ENCODE results near the gene OR5J2. TPM values are rescaled to one million over a fixed set of nuclear protein-coding genes. Genes with fewer than 3 reads are reported as not detected.
"Not testable (repeated sequence)": the region's sequence is repeated elsewhere in the genome, so short reads cannot be mapped to it uniquely, and the experiment has no call there.

Gene OR5J2
- polyA plus RNA-seq, result not detected
- long read RNA-seq, donor 1, result 0 reads
- long read RNA-seq, donor 2, result 0 reads
- long read RNA-seq, donor 3, result 0 reads
- long read RNA-seq, donor 4, result 0 reads
- long read RNA-seq, donor 5, result 0 reads
- long read RNA-seq, donor 6, result 0 reads
- long read RNA-seq, donor 7, result 0 reads
- long read RNA-seq, donor 8, result 0 reads
- long read RNA-seq, donor 9, result 0 reads
- long read RNA-seq, donor 10, result 0 reads
- long read RNA-seq, donor 11, result 0 reads

DNA sequence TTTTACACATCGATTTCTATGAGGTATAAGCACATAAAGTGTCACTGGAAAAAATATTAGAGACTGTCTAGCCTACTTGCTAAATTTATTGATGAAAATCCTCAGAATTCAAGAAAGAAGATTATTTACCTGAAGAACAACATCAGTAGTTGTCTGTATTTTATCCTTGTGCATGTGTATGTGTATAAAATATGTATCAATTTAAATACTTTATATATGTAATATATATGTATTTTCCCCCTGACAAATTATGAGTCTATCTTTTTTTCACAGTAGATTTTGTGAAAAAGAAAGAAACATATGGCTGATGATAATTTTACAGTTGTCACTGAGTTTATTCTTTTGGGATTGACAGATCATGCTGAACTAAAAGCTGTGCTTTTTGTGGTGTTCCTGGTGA lies at the start of gene OR5J2:
TSS of gene OR5J2 (plus strand) at position 301 of the 400 bp plus-strand sequence. CDS start at position 301, 0 bp downstream.
- Histone ChIP-seq H3K9me3 (ENCODE audit: control insufficient read depth, low read depth, low read length) (no peaks in the 10 kb centered on the region), H3K4me1 (ENCODE audit: control insufficient read depth, insufficient read depth, low read length) (no peaks in the 10 kb centered on the region), H3K27me3 (ENCODE audit: control insufficient read depth, insufficient read depth, low read length) (no peaks in the 10 kb centered on the region), H3K27ac (ENCODE audit: low read length) (no peak within 1 kb of the TSS), H3K36me3 (ENCODE audit: control insufficient read depth, insufficient read depth, low read length) (no peaks in the 10 kb centered on the region), H3K4me3 (ENCODE audit: low read length) (no peak within 1 kb of the TSS)
- WGBS (ENCODE audit: insufficient coverage, low lambda C conversion rate), result no CpG with 5 or more reads among the region's 1 CpG
- DNase-seq, result no peak

DNA sequence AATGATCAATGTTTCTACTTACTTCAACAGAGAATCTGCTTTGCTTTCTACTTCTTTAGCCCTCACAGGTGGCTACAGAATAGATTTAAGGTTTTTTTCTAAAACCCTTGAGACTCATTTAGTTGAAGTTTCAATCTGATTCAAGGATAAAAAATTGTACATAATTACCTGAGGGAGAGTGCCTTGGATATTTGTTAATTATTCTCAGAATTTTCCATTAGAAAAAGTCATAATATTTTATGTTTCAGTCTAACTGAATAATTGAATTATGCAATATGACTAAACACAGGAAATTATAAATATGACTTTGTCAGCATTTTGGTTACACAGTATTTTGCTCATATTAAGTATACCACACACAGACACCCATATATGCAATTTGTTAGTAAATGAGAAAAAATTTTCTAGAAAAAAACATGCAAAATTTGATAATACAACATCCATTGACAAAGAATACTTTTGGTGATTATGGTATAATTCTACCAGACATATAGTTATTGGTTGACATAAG lies 36.2 kb upstream of the OR5J2 start, which contains the start of gene OR8J3:
TSS of gene OR8J3 (minus strand) at position 51 of the 511 bp plus-strand sequence. CDS start 2,483 bp downstream, outside the sequence.
- Histone ChIP-seq H3K36me3 (ENCODE audit: control insufficient read depth, insufficient read depth, low read length) (no peaks in the 10 kb centered on the region), H3K27me3 (ENCODE audit: control insufficient read depth, insufficient read depth, low read length) (no peaks in the 10 kb centered on the region), H3K9me3 (ENCODE audit: control insufficient read depth, low read depth, low read length) (peaks cover 3% of the 10 kb centered on the region), H3K4me1 (ENCODE audit: control insufficient read depth, insufficient read depth, low read length) (no peaks in the 10 kb centered on the region), H3K27ac (ENCODE audit: low read length) (no peak within 1 kb of the TSS), H3K4me3 (ENCODE audit: low read length) (no peak within 1 kb of the TSS)
- no peak for DNase-seq

DNA sequence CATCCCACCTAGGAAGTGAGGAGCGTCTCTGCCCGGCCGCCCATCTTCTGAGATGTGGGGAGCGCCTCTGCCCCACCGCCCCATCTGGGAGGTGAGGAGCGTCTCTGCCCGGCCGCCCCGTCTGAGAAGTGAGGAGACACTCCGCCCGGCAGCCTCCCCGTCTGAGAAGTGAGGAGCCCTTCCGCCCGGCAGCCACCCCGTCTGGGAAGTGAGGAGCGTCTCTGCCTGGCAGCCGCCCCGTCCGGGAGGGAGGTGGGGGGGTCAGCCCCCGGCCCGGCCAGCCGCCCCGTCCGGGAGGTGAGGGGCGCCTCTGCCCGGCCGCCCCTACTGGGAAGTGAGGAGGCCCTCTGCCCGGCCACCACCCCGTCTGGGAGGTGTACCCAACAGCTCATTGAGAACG lies 32.7 kb upstream of the OR5J2 start:
- not testable (repeated sequence) for H3K36me3 ChIP-seq (ENCODE audit: control insufficient read depth, insufficient read depth, low read length); DNase-seq; H3K9me3 ChIP-seq (ENCODE audit: control insufficient read depth, low read depth, low read length); H3K4me3 ChIP-seq (ENCODE audit: low read length); H3K27ac ChIP-seq (ENCODE audit: low read length); H3K27me3 ChIP-seq (ENCODE audit: control insufficient read depth, insufficient read depth, low read length); H3K4me1 ChIP-seq (ENCODE audit: control insufficient read depth, insufficient read depth, low read length)
- WGBS (ENCODE audit: insufficient coverage, low lambda C conversion rate), result no CpG with 5 or more reads among the region's 30 CpGs

DNA sequence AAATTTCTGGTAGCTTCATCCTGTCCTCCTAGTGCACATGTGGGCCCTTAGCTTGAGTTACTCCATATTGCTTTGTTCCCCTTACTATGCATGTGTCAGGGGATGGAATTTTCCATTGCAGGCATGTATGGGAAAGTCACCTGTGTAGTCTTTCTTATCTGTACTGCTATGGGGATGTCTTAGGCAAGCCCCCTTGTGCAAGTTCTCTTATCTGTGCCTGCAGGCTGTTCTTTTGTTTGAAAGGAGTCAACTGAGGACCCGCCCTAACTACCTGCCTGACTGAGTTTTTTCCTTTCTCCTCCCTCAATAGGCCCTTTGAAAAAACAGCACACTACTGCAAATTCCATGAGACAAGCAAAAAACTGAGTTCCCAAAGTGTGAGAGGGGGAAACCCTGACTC lies 25.0 kb upstream of the OR5J2 start:
- no CpG with 5 or more reads among the region's 1 CpG for WGBS (ENCODE audit: insufficient coverage, low lambda C conversion rate)

DNA sequence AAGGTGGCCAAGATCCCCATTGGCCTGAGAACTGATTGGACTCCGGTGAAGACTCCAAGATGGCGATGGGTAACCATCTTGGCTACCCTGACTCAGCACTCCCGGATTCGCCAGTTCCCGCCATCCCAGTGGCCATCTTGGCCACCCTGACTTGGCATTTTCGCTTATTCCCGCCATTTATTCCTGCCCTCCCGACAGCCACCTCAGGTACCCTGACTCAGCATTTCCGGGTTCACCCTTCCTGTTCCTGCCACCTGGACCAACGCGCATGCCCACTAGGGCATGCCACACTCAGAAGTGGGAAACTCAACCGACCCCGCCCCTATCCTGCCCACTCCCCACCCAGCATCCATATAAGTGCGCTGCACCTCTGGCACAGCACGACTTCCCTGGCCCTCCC lies 24.1 kb upstream of the OR5J2 start:
- no peak overlapping the region for H3K27ac ChIP-seq (ENCODE audit: low read length)
- no peak for DNase-seq
- H3K9me3 ChIP-seq (ENCODE audit: control insufficient read depth, low read depth, low read length), result no peaks in the 10 kb centered on the region
- H3K36me3 ChIP-seq (ENCODE audit: control insufficient read depth, insufficient read depth, low read length), result no peaks in the 10 kb centered on the region
- H3K27me3 ChIP-seq (ENCODE audit: control insufficient read depth, insufficient read depth, low read length), result no peaks in the 10 kb centered on the region
- H3K4me1 ChIP-seq (ENCODE audit: control insufficient read depth, insufficient read depth, low read length), result no peaks in the 10 kb centered on the region
- 96% methylated on average over 5 of the region's 15 CpGs for WGBS (ENCODE audit: insufficient coverage, low lambda C conversion rate)
- H3K4me3 ChIP-seq (ENCODE audit: low read length), result no peak overlapping the region

More for the DNA sequence above, 25.0 kb upstream of the OR5J2 start:
- H3K4me3 ChIP-seq (ENCODE audit: low read length), result no peak overlapping the region
- H3K4me1 ChIP-seq (ENCODE audit: control insufficient read depth, insufficient read depth, low read length), result no peaks in the 10 kb centered on the region
- no peak overlapping the region for H3K27ac ChIP-seq (ENCODE audit: low read length)
- no peaks in the 10 kb centered on the region for H3K27me3 ChIP-seq (ENCODE audit: control insufficient read depth, insufficient read depth, low read length)
- DNase-seq, result no peak
- no peaks in the 10 kb centered on the region for H3K36me3 ChIP-seq (ENCODE audit: control insufficient read depth, insufficient read depth, low read length)
- no peaks in the 10 kb centered on the region for H3K9me3 ChIP-seq (ENCODE audit: control insufficient read depth, low read depth, low read length)

DNA sequence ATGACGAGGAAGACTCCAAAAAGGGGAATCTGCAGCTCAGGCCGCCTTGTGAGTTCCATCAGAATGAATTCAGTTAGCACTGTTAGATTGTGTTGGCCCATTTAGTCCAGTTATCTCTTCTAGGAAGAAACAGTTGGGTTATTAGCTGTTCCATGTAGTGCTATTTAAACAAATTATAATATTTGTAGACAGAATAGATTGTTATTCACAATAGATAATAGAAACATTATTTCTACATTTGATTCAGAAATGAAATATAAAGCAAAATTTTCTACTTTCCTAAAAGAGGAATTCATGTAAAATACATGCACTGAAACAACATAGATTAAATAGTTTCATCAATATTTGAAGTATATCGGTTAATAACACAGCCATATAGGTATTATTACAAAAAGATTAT lies 16.2 kb upstream of the OR5J2 start, which contains the start of gene OR8K5:
TSS of gene OR8K5 (minus strand) at position 101 of the 400 bp plus-strand sequence. CDS start at position 101, 0 bp downstream.
- whole genome bisulfite sequencing (ENCODE audit: insufficient coverage, low lambda C conversion rate), result 82% methylated on average over 1 of the region's 3 CpGs
- DNase-seq, result no peak
- Histone ChIP-seq H3K9me3 (ENCODE audit: control insufficient read depth, low read depth, low read length) (no peaks in the 10 kb centered on the region), H3K27me3 (ENCODE audit: control insufficient read depth, insufficient read depth, low read length) (no peaks in the 10 kb centered on the region), H3K4me1 (ENCODE audit: control insufficient read depth, insufficient read depth, low read length) (no peaks in the 10 kb centered on the region), H3K36me3 (ENCODE audit: control insufficient read depth, insufficient read depth, low read length) (no peaks in the 10 kb centered on the region), H3K27ac (ENCODE audit: low read length) (no peak within 1 kb of the TSS), H3K4me3 (ENCODE audit: low read length) (no peak within 1 kb of the TSS)

DNA sequence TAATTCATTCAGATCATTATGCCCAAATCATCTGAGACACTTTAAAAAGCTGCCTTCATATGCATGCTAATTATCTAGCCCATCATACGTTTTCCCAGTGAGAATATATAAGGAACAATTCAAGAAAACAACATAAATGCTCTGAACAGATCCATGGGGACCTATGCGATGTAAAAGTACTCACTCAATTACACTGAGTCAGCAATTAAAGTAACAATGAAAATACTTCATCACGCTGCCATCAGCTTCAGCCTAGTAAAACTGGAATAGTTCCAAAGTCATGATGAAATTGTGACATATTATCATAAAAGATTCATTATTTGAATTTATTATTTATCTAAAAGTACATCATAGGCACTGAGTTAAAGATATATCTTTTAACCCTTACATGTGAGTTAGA lies 12.6 kb upstream of the OR5J2 start:
- H3K27me3 ChIP-seq (ENCODE audit: control insufficient read depth, insufficient read depth, low read length), result no peaks in the 10 kb centered on the region
- no peaks in the 10 kb centered on the region for H3K36me3 ChIP-seq (ENCODE audit: control insufficient read depth, insufficient read depth, low read length)
- H3K9me3 ChIP-seq (ENCODE audit: control insufficient read depth, low read depth, low read length), result no peaks in the 10 kb centered on the region
- no peak for DNase-seq
- 100% methylated on average over 2 of the region's 3 CpGs for WGBS (ENCODE audit: insufficient coverage, low lambda C conversion rate)
- H3K4me3 ChIP-seq (ENCODE audit: low read length), result no peak overlapping the region
- H3K27ac ChIP-seq (ENCODE audit: low read length), result no peak overlapping the region
- no peaks in the 10 kb centered on the region for H3K4me1 ChIP-seq (ENCODE audit: control insufficient read depth, insufficient read depth, low read length)

DNA sequence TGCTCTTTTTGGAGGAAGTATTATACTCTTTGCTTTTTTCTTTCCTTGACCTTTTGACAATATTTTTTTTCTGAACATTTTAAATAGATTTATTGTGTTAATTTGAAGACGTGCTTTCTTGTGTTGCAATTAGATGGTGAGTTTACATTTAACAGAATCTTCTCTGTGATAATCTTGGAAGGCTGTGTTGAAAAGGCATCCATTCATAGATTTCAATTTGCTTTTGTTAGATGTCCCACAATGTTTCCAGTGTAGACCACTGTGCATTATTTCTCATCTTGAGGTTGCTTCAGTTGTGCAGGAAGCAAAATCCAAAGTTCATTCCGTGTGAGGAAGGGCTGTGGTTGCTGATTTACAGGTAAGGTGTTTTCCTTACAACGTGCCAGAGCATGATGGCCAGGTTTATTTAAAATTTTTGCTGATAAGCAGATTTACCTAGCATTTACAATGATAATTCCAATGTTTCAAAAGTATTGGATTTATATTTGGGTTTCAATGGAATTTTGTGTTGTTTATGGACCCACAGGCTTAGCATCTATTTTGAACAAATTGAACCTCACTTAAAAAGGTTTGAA lies 4.1 kb upstream of the OR5J2 start:
- H3K4me1 ChIP-seq (ENCODE audit: control insufficient read depth, insufficient read depth, low read length), result no peaks in the 10 kb centered on the region
- no peaks in the 10 kb centered on the region for H3K36me3 ChIP-seq (ENCODE audit: control insufficient read depth, insufficient read depth, low read length)
- H3K27me3 ChIP-seq (ENCODE audit: control insufficient read depth, insufficient read depth, low read length), result no peaks in the 10 kb centered on the region
- no peak overlapping the region for H3K4me3 ChIP-seq (ENCODE audit: low read length)
- WGBS (ENCODE audit: insufficient coverage, low lambda C conversion rate), result 20% methylated on average over 1 of the region's 3 CpGs
- H3K27ac ChIP-seq (ENCODE audit: low read length), result peak overlapping the region; percentile 4
- DNase-seq, result peak; percentile 65 to 84
- H3K9me3 ChIP-seq (ENCODE audit: control insufficient read depth, low read depth, low read length), result no peaks in the 10 kb centered on the region

DNA sequence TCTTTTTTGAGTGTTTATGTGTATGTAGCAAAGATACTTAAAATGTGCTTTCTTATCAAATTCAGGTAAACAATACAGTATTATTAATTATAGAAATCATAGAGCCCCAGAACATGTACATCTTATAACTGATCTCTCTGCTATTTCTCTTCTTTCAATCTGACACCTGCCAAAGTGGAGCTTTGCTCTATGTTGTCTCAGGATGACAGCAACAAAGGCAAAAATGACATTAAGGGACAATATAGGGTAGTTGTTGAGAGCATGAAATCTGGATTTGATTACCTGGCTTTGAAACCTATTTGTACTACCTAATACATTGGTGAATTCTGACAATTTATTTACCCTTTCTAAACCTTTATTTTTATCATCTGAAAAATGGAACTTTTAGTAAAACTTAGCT lies 7.0 kb downstream of the OR5J2 start:
- H3K4me3 ChIP-seq (ENCODE audit: low read length), result no peak overlapping the region
- no peak overlapping the region for H3K27ac ChIP-seq (ENCODE audit: low read length)
- H3K4me1 ChIP-seq (ENCODE audit: control insufficient read depth, insufficient read depth, low read length), result no peaks in the 10 kb centered on the region
- no peak for DNase-seq
- H3K9me3 ChIP-seq (ENCODE audit: control insufficient read depth, low read depth, low read length), result no peaks in the 10 kb centered on the region
- H3K36me3 ChIP-seq (ENCODE audit: control insufficient read depth, insufficient read depth, low read length), result no peaks in the 10 kb centered on the region
- H3K27me3 ChIP-seq (ENCODE audit: control insufficient read depth, insufficient read depth, low read length), result no peaks in the 10 kb centered on the region

DNA sequence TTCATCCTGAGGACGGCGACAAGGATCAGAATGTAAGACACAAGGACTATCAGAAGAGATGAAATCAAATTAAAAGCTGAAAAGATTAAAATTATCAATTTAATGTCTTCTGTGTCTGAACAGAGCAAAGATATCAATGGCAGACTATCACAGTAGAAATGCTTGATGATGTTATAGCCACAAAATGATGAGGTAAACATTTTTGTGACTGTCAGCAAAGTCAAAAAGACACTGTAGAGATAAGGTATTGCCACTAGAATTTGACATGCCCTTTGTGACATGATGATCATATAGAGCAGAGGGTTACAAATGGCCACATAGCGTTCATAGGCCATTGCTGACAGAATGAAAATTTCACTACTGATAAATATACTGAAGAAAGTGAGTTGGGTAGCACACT lies 12.2 kb downstream of the OR5J2 start:
- no peak for DNase-seq
- no CpG with 5 or more reads among the region's 3 CpGs for WGBS (ENCODE audit: insufficient coverage, low lambda C conversion rate)

DNA sequence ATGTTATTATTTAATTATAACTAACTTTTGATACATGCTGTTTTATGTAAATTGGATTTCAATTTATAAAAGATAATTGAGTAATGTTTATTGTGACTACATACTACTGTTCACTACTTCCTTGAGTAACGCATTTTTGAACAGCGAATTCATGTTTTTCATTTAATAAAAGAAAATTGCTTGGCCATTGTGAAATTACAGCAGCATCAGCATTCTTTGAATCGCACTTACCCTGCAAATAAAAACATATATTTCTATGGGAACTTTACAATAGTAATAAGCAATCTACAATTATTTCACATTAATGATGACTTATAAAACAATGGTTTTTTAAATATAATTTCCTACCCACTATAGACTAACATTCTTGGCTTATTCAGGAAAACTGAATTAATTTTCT lies 20.3 kb downstream of the OR5J2 start:
- no peaks in the 10 kb centered on the region for H3K4me1 ChIP-seq (ENCODE audit: control insufficient read depth, insufficient read depth, low read length)
- H3K27me3 ChIP-seq (ENCODE audit: control insufficient read depth, insufficient read depth, low read length), result no peaks in the 10 kb centered on the region
- DNase-seq, result no peak
- no peak overlapping the region for H3K27ac ChIP-seq (ENCODE audit: low read length)
- no peak overlapping the region for H3K4me3 ChIP-seq (ENCODE audit: low read length)
- peaks cover 5% of the 10 kb centered on the region for H3K9me3 ChIP-seq (ENCODE audit: control insufficient read depth, low read depth, low read length)
- H3K36me3 ChIP-seq (ENCODE audit: control insufficient read depth, insufficient read depth, low read length), result no peaks in the 10 kb centered on the region
- WGBS (ENCODE audit: insufficient coverage, low lambda C conversion rate), result 95% methylated on average over 2 of the region's 3 CpGs

More for the DNA sequence above, 12.2 kb downstream of the OR5J2 start:
- Histone ChIP-seq H3K36me3 (ENCODE audit: control insufficient read depth, insufficient read depth, low read length) (no peaks in the 10 kb centered on the region), H3K27me3 (ENCODE audit: control insufficient read depth, insufficient read depth, low read length) (no peaks in the 10 kb centered on the region), H3K4me3 (ENCODE audit: low read length) (no peak overlapping the region), H3K27ac (ENCODE audit: low read length) (no peak overlapping the region), H3K4me1 (ENCODE audit: control insufficient read depth, insufficient read depth, low read length) (no peaks in the 10 kb centered on the region), H3K9me3 (ENCODE audit: control insufficient read depth, low read depth, low read length) (peaks cover 14% of the 10 kb centered on the region)
